ENCODE results near the gene SYNE2. TPM values are rescaled to one million over a fixed set of nuclear protein-coding genes. Genes with fewer than 3 reads are reported as not detected.

Gene SYNE2
- total RNA-seq, 1 donor: 25.8 TPM

GRCh38 chr14:64191756-64192155 is 339.0 kb downstream of the SYNE2 start:
- H3K4me3 ChIP-seq (ENCODE audit: low read depth, low read length): no peak overlapping the region
- TF ChIP-seq, protein P1, sequence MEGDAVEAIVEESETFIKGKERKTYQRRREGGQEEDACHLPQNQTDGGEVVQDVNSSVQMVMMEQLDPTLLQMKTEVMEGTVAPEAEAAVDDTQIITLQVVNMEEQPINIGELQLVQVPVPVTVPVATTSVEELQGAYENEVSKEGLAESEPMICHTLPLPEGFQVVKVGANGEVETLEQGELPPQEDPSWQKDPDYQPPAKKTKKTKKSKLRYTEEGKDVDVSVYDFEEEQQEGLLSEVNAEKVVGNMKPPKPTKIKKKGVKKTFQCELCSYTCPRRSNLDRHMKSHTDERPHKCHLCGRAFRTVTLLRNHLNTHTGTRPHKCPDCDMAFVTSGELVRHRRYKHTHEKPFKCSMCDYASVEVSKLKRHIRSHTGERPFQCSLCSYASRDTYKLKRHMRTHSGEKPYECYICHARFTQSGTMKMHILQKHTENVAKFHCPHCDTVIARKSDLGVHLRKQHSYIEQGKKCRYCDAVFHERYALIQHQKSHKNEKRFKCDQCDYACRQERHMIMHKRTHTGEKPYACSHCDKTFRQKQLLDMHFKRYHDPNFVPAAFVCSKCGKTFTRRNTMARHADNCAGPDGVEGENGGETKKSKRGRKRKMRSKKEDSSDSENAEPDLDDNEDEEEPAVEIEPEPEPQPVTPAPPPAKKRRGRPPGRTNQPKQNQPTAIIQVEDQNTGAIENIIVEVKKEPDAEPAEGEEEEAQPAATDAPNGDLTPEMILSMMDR (IDR thresholded peaks at IDR 0.05; ENCODE audit: insufficient read depth, low read length): no peak
- peak; percentile 74 for DNase-seq (ENCODE audit: low read depth)

GRCh38 chr14:64193821-64194220 is 341.0 kb downstream of the SYNE2 start:
- TF ChIP-seq, protein P1 (IDR thresholded peaks at IDR 0.05; ENCODE audit: insufficient read depth, low read length): no peak
- no peak for DNase-seq (ENCODE audit: low read depth)
- no peak overlapping the region for H3K4me3 ChIP-seq (ENCODE audit: low read depth, low read length)

DNA sequence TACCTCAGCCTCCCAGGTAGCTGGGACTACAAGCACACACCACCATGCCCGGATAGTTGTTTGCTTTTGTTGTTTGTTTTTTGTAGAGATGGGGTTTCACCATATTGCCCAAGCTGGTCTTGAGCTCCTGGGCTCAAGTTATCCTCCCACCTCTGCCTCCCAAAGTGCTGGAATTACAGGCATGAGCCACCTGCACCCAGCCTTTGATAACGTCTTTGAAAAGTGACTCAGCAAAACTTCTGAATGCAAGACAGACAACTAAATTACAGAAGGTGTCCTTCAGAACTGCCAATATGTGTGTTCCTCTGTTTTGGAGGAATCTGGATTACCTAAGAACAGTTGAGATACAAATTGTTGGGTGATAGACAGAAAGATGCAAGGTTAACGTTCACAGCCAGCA is 341.6 kb downstream of the SYNE2 start:
- TF ChIP-seq, protein P1 (IDR thresholded peaks at IDR 0.05; ENCODE audit: insufficient read depth, low read length): no peak
- no peak overlapping the region for H3K4me3 ChIP-seq (ENCODE audit: low read depth, low read length)
- DNase-seq (ENCODE audit: low read depth): no peak

DNA sequence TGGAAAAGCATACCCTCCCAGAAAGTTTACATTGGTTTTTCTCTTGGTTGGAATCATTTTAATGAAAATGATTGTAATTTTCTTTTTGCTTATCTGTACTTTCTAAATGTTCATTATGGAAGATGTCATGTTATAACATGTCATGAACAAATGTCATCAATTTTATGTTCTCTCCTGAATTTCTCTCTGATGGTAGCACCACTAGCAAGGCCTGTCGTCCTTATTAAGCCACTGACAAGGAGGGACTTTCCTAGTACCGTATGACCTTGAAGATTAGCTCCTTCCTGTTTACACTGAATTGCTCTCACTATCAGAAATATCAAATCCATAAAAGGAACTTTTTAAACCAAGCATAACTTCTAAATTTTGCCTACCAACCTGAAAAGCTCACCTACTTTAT is 342.4 kb downstream of the SYNE2 start:
- H3K4me3 ChIP-seq (ENCODE audit: low read depth, low read length): no peak overlapping the region
- no peak for DNase-seq (ENCODE audit: low read depth)
- TF ChIP-seq, protein P1 (IDR thresholded peaks at IDR 0.05; ENCODE audit: insufficient read depth, low read length): no peak

DNA sequence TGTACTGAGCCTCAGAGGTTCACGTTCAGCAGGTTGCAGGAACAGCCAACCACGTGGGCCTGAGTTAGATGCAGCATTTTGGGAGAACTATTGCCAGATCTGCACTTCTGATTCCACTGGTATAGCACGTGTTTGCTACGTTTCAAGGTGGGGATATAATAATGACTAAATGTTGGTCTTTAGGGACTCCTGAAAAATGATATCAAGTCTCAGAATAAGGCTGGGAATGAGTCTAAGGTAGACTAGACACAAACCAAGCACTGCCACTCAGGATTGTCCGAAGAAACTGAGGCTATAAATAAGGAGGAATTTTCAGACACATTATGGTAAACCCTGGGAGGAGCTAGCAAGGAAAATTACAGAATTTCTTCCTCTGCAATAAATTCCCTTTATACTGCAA is 343.3 kb downstream of the SYNE2 start:
- TF ChIP-seq, protein P1 (IDR thresholded peaks at IDR 0.05; ENCODE audit: insufficient read depth, low read length): no peak
- no peak for DNase-seq (ENCODE audit: low read depth)
- no peak overlapping the region for H3K4me3 ChIP-seq (ENCODE audit: low read depth, low read length)

DNA sequence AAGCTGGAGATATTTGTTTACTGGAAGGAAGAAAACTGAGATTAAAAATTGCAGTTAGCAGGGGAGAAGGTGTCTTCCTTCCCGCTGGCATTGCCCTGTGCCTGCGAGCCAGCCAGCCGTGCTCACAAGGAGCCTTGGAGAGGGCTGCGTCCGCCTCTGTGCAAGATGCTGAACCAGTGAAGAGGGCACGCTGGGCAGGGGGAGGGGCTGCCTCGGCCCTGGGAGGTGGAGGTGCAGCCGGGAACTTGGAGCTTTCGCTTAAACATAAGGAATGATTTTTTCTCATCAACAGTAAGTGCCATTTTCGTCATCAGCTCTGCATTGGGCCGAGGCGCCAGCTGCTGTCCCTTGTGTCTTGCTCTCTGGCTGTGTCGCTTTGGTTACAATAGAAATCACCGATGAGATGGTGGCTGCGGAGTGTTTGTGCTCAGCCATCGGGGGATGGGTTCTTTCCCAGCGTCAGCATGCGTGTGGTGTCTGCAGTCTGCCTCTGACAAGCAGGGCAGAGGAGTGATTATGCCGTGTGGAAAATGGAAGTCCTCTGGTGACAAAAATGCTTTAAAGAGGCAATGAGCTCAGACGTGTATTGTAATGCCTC is 344.1 kb downstream of the SYNE2 start:
- peak overlapping the region; percentile 60 for H3K4me3 ChIP-seq (ENCODE audit: low read depth, low read length)
- TF ChIP-seq, protein P1 (IDR thresholded peaks at IDR 0.05; ENCODE audit: insufficient read depth, low read length): no peak
- peak; percentile 41 for DNase-seq (ENCODE audit: low read depth)

DNA sequence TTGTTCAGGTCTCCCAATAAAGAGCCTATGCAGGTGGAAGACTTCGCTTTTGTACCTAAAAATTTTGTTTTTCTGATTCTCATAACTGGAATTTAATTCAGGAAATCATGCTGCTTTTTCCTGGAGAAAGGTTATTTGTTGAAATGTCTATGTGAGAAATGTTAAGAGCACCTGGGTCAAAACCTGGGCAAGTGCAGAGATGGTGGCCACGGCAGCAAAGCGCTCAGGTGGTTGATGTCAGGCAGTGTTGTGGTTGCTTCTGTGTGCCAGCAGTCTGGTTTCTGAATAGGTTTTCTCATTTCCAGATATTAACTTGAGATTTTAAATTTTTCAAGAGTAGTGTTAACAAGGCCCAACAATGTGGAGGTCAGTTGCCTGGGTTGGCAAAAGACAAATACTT is 345.2 kb downstream of the SYNE2 start:
- H3K4me3 ChIP-seq (ENCODE audit: low read depth, low read length): no peak overlapping the region
- TF ChIP-seq, protein P1 (IDR thresholded peaks at IDR 0.05; ENCODE audit: insufficient read depth, low read length): no peak
- DNase-seq (ENCODE audit: low read depth): no peak
